Uterine smooth muscle cell (primary cell): ENCODE data around the gene BTRC. TPM values are rescaled to one million over a fixed set of nuclear protein-coding genes. Genes with fewer than 3 reads are reported as not detected.

Experiments used
- total RNA-seq: library from RNA; depleted of rRNA; stranded (reverse); fragments of >200 nt; gene quantifications from 2 replicates; pipeline ENCODE4 v1.2.3, GENCODE V29; 2014

The BTRC gene
- total RNA-seq = 7.5 and 8.0 TPM in 2 replicates

GRCh38 chr10:101353692-101354327 is at the start of gene BTRC:
Gene BTRC, plus strand, starts transcription at chr10:101354165. Its CDS starts 16 bp downstream, at chr10:101354181.

GRCh38 chr10:101587725-101588653 is 234.0 kb downstream of the BTRC start, which contains the start of the genes DPCD and POLL:
Gene DPCD, plus strand, starts transcription at chr10:101588321. Its CDS starts 16 bp downstream, at chr10:101588337.
Gene POLL, minus strand, starts transcription at chr10:101588257. Its CDS starts 897 bp downstream, at chr10:101587360.

Other genes starting within 250 kb of the BTRC start
- not detected in 2 replicates for gene TLX1, start 222.9 kb upstream of the BTRC start, total RNA-seq
- not detected in 2 replicates for gene LBX1, start 124.7 kb upstream of the BTRC start, total RNA-seq
- gene POLL, start 234.1 kb downstream of the BTRC start, total RNA-seq = 11.8 and 14.4 TPM in 2 replicates
- 58.8 and 70.0 TPM in 2 replicates for gene DPCD, start 234.2 kb downstream of the BTRC start, total RNA-seq